Hypothalamus (tissue), 51 donors: ENCODE data around the gene DDX28.
A peak's percentile ranks its signal among the peaks of the same experiment; 100 is the strongest.
"Not testable (repeated sequence)": the region's sequence is repeated elsewhere in the genome, so short reads cannot be mapped to it uniquely, and the experiment has no call there.

Source experiments
- DNase-seq, 51 donors: peaks; one replicate each; lab custom pipeline; 2025; lab: John Stamatoyannopoulos, UW

The DDX28 gene

DNA sequence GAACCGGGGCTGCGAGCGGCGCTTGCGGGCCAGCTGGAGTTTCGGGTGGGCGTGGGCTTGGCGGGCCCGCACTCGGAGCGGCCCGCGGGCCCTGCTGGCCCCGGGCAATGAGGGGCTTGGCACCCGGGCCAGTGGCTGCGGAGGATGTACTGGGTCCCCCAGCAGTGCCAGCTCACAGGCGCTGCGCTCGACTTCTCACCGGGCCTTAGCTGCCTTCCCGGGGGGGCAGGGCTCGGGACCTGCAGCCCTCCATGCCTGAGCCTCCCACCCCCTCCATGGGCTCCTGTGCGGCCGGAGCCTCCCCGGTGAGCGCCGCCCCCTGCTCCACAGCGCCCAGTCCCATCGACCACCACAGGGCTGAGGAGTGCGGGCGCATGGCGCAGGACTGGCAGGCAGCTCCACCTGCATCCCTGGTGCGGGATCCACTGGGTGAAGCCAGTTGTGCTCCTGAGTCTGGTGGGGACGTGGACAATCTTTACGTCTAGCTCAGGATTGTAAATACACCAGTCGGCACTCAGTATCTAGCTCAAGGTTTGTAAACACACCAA, 24.7 kb downstream of the DDX28 start:
- DNase-seq = not testable (repeated sequence)

GRCh38 chr16:67996666-67997065, 26.4 kb downstream of the DDX28 start:
- no peak for DNase-seq

DNA sequence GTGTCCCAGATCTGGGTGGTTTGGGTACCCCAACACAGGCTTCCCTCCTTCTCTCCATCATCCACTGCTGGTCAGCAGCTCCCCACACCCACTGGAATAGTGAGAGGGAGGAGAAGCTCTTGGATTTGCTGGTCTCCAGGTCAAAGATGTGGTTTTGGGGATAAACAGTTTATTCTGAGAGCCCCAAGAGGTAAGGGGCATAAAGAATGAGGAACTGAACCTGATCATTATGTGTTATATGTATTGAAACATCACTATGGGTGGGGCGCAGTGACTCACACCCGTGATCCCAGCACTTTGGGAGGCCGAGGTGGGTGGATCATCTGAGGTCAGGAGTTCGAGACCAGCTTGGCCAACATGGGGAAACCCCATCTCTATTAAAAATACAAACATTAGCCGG, 27.6 kb downstream of the DDX28 start:
- DNase-seq = no peak

DNA sequence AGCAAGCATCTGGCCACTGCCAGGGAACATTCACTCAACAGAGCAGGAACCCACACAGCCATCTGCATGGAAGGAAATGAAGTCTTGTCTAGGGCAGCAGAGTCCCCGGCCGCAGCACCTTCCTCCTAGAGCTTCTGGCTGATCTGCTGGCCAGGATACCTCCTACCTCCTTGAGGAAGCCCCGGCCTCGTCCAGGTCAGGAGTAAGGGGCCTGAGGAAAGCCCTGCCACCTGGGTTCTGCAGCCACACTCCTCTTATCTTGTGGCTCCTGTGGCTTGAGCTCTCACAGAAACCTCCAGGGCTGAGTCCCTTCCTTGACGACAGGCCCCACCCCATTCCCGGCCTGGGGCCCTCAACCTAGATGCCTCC, 29.0 kb downstream of the DDX28 start:
- not testable (repeated sequence) for DNase-seq

DNA sequence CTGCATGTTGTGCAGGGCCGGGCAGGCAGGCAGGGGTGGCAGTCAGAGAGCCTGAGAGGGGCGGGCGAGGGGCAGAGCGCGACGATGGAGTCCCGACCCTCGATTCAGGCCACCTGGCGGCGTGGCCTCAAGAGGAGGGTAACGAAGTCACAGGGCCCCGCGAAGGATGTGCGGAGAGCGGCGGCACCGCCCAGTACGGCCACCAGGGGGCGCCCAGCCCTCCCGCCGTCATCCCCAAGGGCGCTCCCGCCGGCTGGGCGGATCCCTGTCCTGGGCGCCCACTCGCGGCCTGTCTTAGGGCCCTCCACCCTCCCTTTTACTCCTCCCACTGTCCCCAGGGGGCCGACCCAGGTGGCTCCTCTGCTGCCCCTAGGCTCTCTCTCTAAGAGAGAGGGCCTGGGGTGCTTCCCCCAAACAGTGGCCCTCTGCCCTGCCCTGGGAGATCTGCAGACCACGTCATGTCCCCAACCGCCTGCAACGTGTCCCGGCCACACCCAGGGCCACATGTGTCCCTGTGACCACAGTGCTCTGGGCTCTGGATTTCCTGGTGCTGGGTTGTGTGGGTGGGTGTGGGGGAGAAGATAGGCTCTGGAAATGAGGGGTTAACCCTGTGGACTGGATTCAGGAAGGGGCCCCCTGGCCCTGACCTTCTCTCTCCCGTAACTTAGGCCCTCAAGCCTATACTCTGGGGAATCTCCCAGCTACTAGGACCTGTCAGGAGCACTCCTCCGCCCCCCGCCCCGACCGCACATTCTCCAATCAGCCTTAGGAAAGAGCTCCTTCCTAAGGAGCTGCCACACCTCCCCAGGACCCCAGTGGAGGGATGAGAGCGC, 29.6 kb downstream of the DDX28 start:
- DNase-seq = peak in 45 of 51 donors; percentile 10 to 76 (median 35)

- no peak for DNase-seq
These were observed 30.3 kb downstream of the DDX28 start for GRCh38 chr16:67992661-67993206.

- no peak for DNase-seq
These were observed 33.0 kb downstream of the DDX28 start for GRCh38 chr16:67990018-67990386.

DNA sequence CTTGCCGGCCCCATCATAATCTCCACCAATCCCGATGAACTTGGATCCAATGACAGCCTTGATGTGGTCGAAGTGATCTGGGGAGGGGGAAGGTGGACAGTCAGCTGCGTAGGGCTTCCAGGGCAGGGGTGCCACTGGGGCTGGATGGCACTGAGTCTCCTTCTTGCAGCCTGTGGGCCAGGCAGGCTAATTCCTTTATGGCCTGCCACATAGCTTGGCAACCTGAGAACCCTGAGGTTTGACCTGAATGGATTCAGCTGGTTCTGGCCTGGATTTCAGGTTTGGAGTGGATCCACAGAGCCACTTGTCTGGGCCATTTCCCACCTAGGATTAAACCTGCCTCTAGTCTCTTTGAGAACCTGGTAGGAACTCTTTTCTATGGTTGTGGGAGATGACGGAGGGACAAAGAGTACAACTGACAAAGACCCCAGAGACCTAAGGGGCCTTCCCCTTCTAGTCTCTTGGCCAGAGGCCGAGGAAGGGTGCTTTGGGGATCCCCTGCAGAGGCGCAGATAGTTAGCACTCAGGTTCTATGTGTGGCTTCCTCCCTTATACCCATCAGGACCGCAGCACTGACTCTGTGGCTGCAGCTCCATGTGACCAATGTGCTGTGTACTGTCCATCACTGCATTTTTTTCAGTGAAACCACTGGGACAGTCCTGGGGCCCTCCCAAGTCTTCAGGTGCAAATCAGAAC, 33.6 kb downstream of the DDX28 start:
- no peak for DNase-seq

DNA sequence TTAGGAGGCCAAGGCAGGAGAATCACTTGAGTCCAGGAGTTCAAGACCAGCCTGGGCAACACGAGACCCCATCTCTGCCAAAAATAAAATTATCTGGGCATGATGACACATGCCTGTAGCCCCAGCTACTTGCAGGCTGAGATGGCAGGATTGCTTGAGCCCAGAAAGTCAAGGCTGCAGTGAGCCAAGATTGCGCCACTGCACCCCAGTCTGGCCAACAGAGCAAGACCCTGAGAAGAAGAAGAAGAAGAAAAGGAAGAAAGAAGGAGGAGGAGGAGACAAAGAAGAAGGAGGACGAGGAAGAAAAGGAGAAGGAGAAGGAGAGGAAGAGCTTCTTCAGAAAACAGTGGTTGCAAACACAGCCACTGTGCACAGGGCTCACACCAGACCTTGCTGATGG, 34.4 kb downstream of the DDX28 start:
- no peak for DNase-seq

- peak in 31 of 51 donors; percentile 11 to 69 (median 36) for DNase-seq
These were observed 35.4 kb downstream of the DDX28 start for GRCh38 chr16:67987460-67988160.

DNA sequence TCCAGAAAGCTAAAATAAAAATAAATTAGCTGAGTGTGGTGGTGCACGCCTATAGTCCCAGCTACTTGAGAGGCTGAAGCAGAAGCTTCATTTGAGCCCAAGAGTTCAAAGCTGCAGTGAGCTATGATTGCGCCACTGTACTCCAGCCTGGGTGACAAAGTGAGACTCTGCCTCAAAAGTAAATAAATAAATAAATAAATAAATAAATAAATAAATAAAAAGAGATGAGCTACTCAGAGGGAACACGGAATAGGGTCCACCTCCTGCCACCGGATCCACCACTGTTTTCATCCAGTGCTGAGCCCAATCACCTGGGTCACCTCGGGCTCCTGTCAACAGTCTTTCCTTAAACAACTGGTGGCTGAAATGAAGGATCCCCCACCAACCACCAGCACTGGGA, 36.1 kb downstream of the DDX28 start:
- DNase-seq = no peak

GRCh38 chr16:67982011-67982696, 40.9 kb downstream of the DDX28 start:
- no peak for DNase-seq

GRCh38 chr16:67979955-67980678, 42.9 kb downstream of the DDX28 start, which contains the start of gene DPEP3:
Gene DPEP3 (minus strand): TSS chr16:67980499. CDS start chr16:67980380, 119 bp downstream.
- no peak for DNase-seq

DNA sequence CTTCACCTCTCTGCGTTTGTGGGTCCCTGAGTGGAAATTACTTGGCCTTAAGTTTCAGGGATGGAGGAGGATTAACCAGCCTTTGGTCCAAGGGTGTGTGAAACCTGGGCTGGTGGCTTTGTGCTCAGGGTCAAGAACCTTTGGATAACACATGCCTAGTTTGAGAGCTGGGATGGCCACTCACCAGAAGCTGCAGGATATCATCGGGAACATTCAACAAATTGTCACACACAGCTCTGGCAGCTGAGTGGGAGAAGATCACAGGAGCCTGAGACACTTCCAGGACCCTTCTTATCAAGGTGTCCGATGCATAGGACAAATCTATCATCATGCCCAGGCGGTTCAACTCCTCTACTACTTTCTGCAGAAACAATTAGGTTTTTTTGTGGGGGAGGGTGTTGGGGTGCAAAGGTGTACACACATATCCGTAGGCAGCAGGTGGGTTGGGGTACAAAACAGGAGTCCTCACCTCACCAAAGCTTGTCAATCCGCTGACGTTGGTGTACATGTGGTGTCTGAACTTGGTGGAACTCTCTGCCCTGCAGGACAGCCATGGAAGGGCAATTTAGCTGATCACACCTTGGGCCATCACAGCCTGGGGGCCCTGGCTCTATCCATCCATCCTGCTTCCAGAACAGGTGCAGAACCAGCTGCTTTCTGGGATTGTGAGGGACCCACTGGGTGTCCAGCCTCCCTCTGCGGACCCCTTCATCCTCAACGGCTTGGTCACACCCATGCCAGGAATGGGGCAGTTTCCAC, 45.4 kb downstream of the DDX28 start:
- DNase-seq = no peak

GRCh38 chr16:67977005-67977404, 46.0 kb downstream of the DDX28 start:
- DNase-seq = no peak

DNA sequence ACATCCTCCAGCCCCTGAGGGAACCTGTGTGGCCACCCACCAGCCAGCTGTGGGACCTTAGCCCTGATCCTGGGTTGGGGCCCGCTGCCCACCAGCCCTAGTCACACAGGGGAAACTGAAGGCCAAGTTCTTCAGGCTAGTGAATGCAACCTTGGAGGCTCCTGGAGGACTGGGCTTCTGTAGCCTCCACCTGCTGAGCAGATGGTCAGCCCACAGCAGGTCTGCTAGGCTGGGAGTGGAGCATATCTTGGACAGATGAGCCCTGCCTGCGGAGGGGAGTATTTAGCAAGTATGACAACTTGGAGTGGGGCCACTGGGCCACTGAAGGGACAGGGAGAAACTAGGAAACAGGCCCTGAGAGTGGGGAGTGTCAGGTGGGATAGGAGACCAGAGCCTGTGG, 46.8 kb downstream of the DDX28 start:
- no peak for DNase-seq

- no peak for DNase-seq
These were observed 47.5 kb downstream of the DDX28 start for GRCh38 chr16:67975321-67976105.

DNA sequence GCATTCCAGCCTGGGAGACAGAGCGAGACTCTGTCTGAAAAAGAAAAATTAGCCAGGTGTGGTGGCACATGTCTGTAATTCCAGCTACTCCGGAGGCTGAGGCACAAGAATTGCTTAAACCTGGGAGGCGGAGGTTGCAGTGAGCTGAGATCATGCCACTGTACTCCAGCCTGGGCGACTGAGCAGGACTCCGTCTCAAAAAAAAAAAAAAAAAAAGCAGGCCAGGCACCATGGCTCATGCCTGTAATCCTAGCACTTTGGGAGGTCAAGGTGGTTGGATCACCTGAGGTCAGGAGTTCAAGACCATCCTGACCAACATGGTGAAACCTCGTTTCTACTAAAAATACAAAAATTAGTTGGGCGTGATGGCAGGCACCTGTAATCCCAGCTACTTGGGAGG, 50.7 kb downstream of the DDX28 start:
- not testable (repeated sequence) for DNase-seq
